Coronary artery (tissue), 2 donors: ENCODE data around the gene CCDC192.
A peak's percentile ranks its signal among the peaks of the same experiment; 100 is the strongest.

Experiments used
- DNase-seq: peaks from one replicate; pipeline ENCODE4 v3.0.0-alpha.2; 2017; ENCODE audit warnings: low spot score
- H3K27ac ChIP-seq, 2 donors: fragments of 200-600 bp; sonication (generic); one replicate each; pipeline ENCODE4 v1.5.1; 2016 to 2019
- H3K4me3 ChIP-seq: fragments of 200-600 bp; sonication (generic); 2 replicates; pipeline ENCODE4 v1.5.1; 2016; ENCODE audit warnings: mild to moderate bottlenecking, moderate library complexity
- TF ChIP-seq, protein P1 (sequence below): fragments of 200-600 bp; sonication (generic); IDR thresholded peaks from one replicate; pipeline ENCODE4 v1.5.1; 2019; ENCODE audit warnings: antibody characterized with exemption

Gene CCDC192

DNA sequence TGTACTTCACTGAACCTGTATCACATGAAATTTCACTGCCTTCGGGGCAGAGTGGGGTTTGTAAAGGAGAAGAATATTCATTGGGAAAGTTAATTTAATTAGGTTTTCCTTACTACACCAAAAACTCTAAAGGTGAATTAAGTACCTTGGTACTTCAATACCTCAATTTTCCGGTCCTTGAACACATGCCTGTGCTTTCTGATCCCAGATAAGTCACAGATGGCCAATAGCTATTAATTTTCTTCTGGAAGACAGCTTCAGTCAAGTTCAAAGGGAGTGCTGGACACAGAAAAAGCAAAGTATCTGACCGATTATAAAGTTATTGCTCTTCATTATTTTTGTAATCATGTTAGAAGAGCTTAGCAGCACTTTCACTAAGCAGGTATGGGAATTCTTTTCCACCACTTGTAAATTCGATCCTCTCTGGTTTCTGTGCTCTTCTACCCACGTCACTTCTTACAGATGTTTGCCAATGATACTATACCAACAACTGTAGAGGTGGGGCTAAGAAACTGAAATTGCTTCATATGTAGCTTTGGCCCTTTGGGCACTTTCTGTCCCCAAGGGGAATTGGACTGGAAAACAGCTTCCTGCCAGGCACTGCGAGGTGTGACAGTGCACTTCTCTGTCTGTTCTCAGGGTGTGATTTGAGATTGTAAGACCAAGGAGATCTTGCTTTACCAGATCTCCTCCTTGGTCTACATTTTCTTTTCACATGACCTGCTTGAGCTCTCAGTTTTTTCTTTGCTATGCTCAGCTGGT is 164.0 kb downstream of the CCDC192 start:
- DNase-seq, result no peak
- no peak overlapping the region for H3K27ac ChIP-seq

DNA sequence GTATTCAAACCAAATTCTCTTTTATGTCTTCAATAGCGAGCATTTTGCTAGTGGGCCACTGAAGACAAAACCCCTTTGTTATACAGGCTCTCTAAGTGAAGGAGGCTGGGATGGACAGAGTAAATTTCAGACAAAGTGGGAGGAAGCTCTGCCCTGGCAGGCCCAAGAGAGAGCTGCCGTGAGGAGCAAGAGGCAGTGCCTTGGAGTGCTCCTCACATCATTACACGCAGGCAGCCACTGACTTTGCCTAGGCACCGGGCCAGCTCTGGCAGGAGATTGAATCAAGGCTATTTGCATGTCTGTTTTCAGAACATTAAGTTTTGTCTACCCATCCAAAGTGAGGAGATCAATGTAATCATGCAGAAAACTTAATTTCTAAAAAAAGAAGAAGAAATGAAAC is 167.7 kb downstream of the CCDC192 start:
- TF ChIP-seq, protein P1, sequence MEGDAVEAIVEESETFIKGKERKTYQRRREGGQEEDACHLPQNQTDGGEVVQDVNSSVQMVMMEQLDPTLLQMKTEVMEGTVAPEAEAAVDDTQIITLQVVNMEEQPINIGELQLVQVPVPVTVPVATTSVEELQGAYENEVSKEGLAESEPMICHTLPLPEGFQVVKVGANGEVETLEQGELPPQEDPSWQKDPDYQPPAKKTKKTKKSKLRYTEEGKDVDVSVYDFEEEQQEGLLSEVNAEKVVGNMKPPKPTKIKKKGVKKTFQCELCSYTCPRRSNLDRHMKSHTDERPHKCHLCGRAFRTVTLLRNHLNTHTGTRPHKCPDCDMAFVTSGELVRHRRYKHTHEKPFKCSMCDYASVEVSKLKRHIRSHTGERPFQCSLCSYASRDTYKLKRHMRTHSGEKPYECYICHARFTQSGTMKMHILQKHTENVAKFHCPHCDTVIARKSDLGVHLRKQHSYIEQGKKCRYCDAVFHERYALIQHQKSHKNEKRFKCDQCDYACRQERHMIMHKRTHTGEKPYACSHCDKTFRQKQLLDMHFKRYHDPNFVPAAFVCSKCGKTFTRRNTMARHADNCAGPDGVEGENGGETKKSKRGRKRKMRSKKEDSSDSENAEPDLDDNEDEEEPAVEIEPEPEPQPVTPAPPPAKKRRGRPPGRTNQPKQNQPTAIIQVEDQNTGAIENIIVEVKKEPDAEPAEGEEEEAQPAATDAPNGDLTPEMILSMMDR, result no peak
- Histone ChIP-seq H3K27ac (no peak overlapping the region), H3K4me3 (no peak overlapping the region)
- DNase-seq, result no peak

More for the DNA sequence above, 164.0 kb downstream of the CCDC192 start:
- TF ChIP-seq, protein P1, result no peak
- H3K4me3 ChIP-seq, result no peak overlapping the region

DNA sequence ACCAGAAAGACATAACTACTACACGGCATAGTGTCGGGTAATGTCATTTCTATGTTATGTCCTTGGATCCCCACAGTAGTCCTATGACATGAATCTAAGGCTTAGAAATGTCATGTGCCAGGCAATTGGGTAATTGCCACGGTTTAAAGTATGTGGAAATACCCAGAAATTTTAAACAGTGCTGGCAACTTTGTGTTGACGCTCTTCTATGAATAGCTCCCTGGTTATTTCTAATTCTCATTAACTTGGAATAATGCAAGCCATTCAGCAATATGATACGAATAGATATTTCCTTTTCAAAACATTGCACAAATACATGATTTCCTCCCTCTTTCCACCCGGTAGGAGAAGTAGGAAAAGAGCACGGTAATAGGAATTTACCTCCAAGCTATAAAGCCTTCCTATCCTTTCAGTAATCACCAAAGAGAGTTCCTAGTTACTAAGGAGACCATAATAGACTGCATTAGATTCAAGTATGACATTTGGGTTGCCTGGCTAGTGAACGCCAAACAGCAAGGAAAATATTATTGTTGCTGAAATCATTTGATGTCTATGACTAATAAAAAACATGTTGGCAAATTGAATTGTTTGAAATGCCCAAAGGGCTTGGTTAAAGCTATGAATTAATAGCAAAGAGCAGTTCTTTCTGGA is 168.4 kb downstream of the CCDC192 start:
- TF ChIP-seq, protein P1, result no peak
- H3K4me3 ChIP-seq, result peak overlapping the region; percentile 14
- H3K27ac ChIP-seq, result peak overlapping the region in 1 of 2 donors; percentile 51
- no peak for DNase-seq

DNA sequence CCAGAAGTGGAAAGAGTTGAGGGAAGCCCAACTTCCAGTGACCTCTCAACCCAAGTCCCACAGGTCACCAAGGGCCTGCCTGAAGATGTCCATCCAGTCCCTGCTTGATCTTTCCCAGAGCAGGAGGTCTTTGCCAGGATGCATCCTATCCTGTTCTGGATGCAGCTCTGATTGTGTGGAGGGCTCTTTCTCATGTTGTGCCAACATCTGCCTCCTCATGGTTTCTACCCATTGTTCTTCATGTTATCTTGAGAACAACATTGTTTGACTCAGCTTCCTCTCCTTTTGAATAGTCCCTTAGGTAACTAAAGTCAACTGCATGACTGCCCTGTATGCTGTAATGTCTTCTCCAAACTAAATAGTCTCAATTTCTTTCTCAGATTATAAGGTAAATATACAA is 169.3 kb downstream of the CCDC192 start:
- Histone ChIP-seq H3K27ac (no peak overlapping the region), H3K4me3 (no peak overlapping the region)
- TF ChIP-seq, protein P1, result no peak
- no peak for DNase-seq

DNA sequence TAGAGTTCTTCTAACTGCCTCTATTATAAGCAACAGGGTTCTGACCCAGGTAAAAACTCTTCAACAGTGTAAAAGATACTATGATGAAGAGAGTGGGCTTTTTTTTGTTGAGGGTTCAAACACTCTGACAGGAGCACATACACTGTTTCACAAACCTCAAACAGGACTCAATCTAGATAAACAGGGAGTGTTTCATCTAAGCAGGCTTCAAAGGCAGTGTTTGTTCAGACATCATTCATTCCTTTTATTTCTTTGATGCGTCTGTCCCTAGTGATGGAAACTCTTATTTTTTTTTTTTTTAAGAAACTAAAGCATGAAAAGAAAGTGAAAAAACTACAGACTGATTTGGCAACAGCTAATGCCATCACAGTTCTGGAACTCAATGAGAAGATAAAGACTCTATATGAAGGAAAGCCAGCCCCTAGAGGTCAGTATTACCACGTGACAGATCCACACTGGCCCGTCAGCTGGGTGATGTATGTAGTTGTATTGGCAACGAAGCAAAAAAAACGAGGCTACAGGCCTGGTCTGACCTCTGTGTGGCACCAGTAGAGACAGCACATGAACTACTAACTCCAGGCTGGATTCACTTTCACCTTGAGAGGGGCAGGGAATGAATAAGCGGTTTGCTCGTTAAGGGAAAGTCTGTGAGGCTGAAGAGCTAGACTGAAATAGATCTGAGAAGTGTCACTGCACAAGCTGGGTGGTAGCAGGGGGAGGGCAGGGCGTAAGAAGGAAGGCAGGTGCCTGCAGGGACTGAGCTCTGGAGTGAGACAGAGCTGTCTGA is 172.2 kb downstream of the CCDC192 start:
- H3K4me3 ChIP-seq, result no peak overlapping the region
- TF ChIP-seq, protein P1, result no peak

DNA sequence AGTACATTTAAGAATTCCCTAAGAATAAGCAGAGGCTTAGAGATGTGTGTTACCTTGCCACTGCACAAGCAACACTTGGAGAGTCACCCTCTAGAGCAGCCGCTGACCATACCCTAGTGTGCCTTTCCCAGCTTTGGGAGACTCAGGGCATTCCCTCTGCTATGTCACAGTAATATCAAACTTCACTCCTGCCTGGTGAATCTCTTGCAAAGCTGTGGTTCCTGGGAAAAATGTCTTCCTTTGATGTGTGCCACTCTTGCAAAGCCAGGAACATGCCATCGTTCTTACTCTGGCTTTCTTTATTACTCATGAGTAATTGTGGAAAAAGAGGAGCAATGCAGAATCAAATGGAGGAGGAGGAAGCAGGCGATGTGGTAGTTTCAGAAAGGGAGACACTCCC is 173.2 kb downstream of the CCDC192 start:
- Histone ChIP-seq H3K4me3 (no peak overlapping the region), H3K27ac (no peak overlapping the region)
- no peak for DNase-seq
- TF ChIP-seq, protein P1, result no peak

More for the DNA sequence above, 172.2 kb downstream of the CCDC192 start:
- no peak for DNase-seq
- H3K27ac ChIP-seq, result no peak overlapping the region
